Nucleus accumbens (tissue), 56 donors: ENCODE measurements around the gene CTNNA3.
A peak's percentile ranks its signal among the peaks of the same experiment; 100 is the strongest.

Experiments used
- DNase-seq, 56 donors: peaks; one replicate each; lab custom pipeline; 2025; lab: John Stamatoyannopoulos, UW

Gene CTNNA3

GRCh38 chr10:67666416-67667034, 29.5 kb downstream of the CTNNA3 start:
- no peak for DNase-seq

GRCh38 chr10:67665491-67665890, 30.5 kb downstream of the CTNNA3 start:
- peak in 47 of 56 donors; percentile 1 to 83 (median 55) for DNase-seq

GRCh38 chr10:67664942-67665341, 31.1 kb downstream of the CTNNA3 start:
- DNase-seq = no peak

GRCh38 chr10:67663449-67664087, 32.4 kb downstream of the CTNNA3 start:
- DNase-seq = peak in 45 of 56 donors; percentile 2 to 75 (median 38)

GRCh38 chr10:67662415-67662814, 33.6 kb downstream of the CTNNA3 start:
- no peak for DNase-seq

- DNase-seq = no peak
Measured at GRCh38 chr10:67659497-67659896, 36.5 kb downstream of the CTNNA3 start.

- DNase-seq = peak in 23 of 56 donors; percentile 0 to 48 (median 22)
Measured at GRCh38 chr10:67657775-67658174, 38.2 kb downstream of the CTNNA3 start.

- no peak for DNase-seq
Measured at GRCh38 chr10:67650558-67650957, 45.4 kb downstream of the CTNNA3 start.

GRCh38 chr10:67648613-67649229, 47.3 kb downstream of the CTNNA3 start:
- no peak for DNase-seq

GRCh38 chr10:67630904-67631303, 65.1 kb downstream of the CTNNA3 start:
- DNase-seq = no peak

GRCh38 chr10:67629461-67629971, 66.5 kb downstream of the CTNNA3 start:
- no peak for DNase-seq

GRCh38 chr10:67622984-67623383, 73.0 kb downstream of the CTNNA3 start:
- no peak for DNase-seq

GRCh38 chr10:67622511-67622910, 73.5 kb downstream of the CTNNA3 start:
- no peak for DNase-seq

GRCh38 chr10:67621834-67622233, 74.2 kb downstream of the CTNNA3 start:
- no peak for DNase-seq

- no peak for DNase-seq
Measured at GRCh38 chr10:67618116-67618515, 77.9 kb downstream of the CTNNA3 start.

- DNase-seq = no peak
Measured at GRCh38 chr10:67612577-67613537, 83.1 kb downstream of the CTNNA3 start.

- no peak for DNase-seq
Measured at GRCh38 chr10:67612176-67612575, 83.8 kb downstream of the CTNNA3 start.

GRCh38 chr10:67609996-67610793, 85.8 kb downstream of the CTNNA3 start:
- no peak for DNase-seq

GRCh38 chr10:67608001-67608400, 88.0 kb downstream of the CTNNA3 start:
- no peak for DNase-seq

- DNase-seq = no peak
Measured at GRCh38 chr10:67607472-67607871, 88.5 kb downstream of the CTNNA3 start.
